ENCODE measurements around the gene HGFAC.

GRCh38 chr4:3438847-3439180 lies 3.0 kb upstream of the HGFAC start:
- TF ChIP-seq POLR2AphosphoS5 (IDR thresholded peaks at IDR 0.05; ENCODE audit: low read length) (no peak), TAF1 (IDR thresholded peaks at IDR 0.05; ENCODE audit: borderline replicate concordance, low read depth, low read length) (no peak), GABPA (IDR thresholded peaks at IDR 0.05; ENCODE audit: low read depth) (no peak), ZBED1 (IDR thresholded peaks at IDR 0.05; ENCODE audit: borderline replicate concordance) (no peak)
- TF ChIP-seq, protein P1, sequence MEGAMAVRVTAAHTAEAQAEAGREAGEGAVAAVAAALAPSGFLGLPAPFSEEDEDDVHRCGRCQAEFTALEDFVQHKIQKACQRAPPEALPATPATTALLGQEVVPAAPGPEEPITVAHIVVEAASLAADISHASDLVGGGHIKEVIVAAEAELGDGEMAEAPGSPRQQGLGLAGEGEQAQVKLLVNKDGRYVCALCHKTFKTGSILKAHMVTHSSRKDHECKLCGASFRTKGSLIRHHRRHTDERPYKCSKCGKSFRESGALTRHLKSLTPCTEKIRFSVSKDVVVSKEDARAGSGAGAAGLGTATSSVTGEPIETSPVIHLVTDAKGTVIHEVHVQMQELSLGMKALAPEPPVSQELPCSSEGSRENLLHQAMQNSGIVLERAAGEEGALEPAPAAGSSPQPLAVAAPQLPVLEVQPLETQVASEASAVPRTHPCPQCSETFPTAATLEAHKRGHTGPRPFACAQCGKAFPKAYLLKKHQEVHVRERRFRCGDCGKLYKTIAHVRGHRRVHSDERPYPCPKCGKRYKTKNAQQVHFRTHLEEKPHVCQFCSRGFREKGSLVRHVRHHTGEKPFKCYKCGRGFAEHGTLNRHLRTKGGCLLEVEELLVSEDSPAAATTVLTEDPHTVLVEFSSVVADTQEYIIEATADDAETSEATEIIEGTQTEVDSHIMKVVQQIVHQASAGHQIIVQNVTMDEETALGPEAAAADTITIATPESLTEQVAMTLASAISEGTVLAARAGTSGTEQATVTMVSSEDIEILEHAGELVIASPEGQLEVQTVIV (IDR thresholded peaks at IDR 0.05; ENCODE audit: borderline replicate concordance, partially characterized antibody) = no peak

Data from GM12878 (cell line).